ENCODE measurements around the gene SAV1.

DNA sequence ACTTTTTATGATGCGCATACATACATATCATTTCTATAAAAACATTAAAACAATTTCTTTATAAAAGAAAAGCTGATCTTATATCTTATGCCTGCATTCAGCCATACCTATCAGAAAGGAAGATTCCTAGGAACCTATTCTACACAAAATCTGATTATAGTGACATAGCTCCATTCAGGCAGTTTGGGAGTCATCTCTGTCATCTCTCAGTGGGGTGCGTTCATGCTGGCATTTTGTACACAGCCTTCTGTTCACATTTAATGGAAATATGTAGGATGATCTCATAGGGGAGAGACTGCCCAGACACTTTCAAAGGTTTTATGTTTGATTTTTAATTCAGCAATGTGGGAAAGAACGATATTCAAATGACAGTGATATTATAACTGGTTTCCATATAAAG lies 55.3 kb downstream of the SAV1 start:
- TF ChIP-seq, protein P1, sequence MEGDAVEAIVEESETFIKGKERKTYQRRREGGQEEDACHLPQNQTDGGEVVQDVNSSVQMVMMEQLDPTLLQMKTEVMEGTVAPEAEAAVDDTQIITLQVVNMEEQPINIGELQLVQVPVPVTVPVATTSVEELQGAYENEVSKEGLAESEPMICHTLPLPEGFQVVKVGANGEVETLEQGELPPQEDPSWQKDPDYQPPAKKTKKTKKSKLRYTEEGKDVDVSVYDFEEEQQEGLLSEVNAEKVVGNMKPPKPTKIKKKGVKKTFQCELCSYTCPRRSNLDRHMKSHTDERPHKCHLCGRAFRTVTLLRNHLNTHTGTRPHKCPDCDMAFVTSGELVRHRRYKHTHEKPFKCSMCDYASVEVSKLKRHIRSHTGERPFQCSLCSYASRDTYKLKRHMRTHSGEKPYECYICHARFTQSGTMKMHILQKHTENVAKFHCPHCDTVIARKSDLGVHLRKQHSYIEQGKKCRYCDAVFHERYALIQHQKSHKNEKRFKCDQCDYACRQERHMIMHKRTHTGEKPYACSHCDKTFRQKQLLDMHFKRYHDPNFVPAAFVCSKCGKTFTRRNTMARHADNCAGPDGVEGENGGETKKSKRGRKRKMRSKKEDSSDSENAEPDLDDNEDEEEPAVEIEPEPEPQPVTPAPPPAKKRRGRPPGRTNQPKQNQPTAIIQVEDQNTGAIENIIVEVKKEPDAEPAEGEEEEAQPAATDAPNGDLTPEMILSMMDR (IDR thresholded peaks at IDR 0.05; ENCODE audit: poor library complexity) = no peak
- TF ChIP-seq EZH2 (IDR thresholded peaks at IDR 0.05; ENCODE audit: borderline replicate concordance) (no peak), EZH2phosphoT487 (IDR thresholded peaks at IDR 0.05; ENCODE audit: low read depth, severe bottlenecking, unreplicated experiment) (no peak)

All from hepatocyte (in vitro differentiated cells).